Astrocyte (in vitro differentiated cells and primary cell): ENCODE measurements around the gene NTM.

Source experiments
- EZH2 ChIP-seq: IDR thresholded peaks from 2 replicates; pipeline ENCODE4 v1.6.1; 2012; ENCODE audit warnings: mild to moderate bottlenecking, low read length, inconsistent platforms; ENCODE audit not compliant: insufficient read depth
- TF ChIP-seq, protein P1 (sequence below): IDR thresholded peaks from 2 replicates; pipeline ENCODE4 v1.5.1; 2011; ENCODE audit warnings: low read depth, mild to moderate bottlenecking, inconsistent platforms, low read length, moderate library complexity; ENCODE audit not compliant: insufficient read depth

DNA sequence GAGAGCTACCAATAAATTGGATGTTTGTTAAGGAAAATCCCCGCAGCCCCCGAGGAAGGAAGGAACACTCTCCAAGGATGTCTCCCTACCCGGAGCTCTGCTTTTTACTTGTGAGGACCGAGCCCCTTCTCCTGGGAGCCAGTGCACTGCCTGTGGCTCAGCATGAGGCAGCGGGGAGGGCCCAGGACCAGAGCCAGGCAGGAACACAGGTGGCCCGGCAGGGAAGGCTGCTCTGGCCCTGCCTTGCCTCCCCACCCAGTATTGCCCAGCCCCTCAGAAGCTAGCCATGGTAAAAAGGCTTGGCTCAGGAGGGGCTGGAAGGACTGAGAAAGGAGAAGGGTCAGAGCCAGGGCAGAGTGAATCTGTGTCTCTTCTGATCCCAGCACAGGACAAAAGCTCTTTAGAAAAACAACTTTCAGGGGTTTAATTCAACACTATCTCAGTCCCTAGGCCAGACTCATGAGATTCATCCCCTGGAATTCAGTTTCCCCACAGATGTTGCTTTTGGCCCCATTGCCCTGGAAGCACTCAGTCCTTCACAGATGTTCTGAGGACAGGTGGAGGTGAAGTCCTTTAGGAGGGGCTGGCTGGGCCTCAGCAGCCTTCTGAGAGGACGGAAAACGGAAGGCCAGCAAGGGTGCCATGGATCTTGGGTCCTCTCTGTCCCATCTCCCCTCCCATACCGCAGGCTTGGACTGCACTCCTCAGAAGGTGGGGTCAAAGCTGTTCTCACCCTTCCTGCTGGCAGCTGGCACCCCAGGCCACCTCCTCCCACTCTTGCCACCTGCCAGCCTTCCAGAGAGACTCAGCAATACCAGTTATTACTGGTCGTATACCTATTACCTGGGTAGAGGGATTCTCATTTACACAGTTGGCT, 318.9 kb downstream of the NTM start:
- TF ChIP-seq, protein P1, sequence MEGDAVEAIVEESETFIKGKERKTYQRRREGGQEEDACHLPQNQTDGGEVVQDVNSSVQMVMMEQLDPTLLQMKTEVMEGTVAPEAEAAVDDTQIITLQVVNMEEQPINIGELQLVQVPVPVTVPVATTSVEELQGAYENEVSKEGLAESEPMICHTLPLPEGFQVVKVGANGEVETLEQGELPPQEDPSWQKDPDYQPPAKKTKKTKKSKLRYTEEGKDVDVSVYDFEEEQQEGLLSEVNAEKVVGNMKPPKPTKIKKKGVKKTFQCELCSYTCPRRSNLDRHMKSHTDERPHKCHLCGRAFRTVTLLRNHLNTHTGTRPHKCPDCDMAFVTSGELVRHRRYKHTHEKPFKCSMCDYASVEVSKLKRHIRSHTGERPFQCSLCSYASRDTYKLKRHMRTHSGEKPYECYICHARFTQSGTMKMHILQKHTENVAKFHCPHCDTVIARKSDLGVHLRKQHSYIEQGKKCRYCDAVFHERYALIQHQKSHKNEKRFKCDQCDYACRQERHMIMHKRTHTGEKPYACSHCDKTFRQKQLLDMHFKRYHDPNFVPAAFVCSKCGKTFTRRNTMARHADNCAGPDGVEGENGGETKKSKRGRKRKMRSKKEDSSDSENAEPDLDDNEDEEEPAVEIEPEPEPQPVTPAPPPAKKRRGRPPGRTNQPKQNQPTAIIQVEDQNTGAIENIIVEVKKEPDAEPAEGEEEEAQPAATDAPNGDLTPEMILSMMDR = no peak
- no peak for TF ChIP-seq EZH2
